22Rv1 (cell line): ENCODE measurements around the gene PIK3C2B.

Source experiments
- H3K27ac ChIP-seq: fragments of 450-650 bp; 2 replicates; pipeline ENCODE4 v1.5.1; 2017
- ZFX ChIP-seq: fragments of 450-650 bp; IDR thresholded peaks from 2 replicates; pipeline ENCODE4 v1.6.1; 2017; ENCODE audit warnings: antibody characterized with exemption, borderline replicate concordance
- TF ChIP-seq, protein P1 (sequence below): fragments of 450-650 bp; IDR thresholded peaks from 2 replicates; pipeline ENCODE4 v1.5.1; 2017; ENCODE audit warnings: mild to moderate bottlenecking

The PIK3C2B gene

DNA sequence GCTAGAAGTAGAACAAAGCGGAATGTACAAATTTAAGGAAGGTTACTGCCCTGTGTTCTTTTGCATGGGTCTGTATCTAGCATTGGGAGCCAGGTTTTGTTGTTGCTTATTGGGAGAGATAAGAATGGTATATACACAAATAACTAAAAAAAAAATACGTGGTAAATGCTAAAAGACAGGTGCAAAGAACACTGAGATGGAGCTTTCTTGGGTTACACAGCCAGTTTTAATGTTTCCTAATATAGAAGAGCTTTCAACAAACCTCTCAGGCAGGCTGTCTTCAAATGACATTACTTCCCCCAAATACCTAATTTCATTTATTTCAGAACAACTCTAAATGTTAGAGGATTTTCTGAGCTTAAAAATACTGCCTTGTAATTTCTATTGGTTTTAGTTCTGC, 20.2 kb upstream of the PIK3C2B start:
- TF ChIP-seq ZFX = no peak
- TF ChIP-seq, protein P1, sequence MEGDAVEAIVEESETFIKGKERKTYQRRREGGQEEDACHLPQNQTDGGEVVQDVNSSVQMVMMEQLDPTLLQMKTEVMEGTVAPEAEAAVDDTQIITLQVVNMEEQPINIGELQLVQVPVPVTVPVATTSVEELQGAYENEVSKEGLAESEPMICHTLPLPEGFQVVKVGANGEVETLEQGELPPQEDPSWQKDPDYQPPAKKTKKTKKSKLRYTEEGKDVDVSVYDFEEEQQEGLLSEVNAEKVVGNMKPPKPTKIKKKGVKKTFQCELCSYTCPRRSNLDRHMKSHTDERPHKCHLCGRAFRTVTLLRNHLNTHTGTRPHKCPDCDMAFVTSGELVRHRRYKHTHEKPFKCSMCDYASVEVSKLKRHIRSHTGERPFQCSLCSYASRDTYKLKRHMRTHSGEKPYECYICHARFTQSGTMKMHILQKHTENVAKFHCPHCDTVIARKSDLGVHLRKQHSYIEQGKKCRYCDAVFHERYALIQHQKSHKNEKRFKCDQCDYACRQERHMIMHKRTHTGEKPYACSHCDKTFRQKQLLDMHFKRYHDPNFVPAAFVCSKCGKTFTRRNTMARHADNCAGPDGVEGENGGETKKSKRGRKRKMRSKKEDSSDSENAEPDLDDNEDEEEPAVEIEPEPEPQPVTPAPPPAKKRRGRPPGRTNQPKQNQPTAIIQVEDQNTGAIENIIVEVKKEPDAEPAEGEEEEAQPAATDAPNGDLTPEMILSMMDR = no peak
- peak overlapping the region; percentile 91 for H3K27ac ChIP-seq

GRCh38 chr1:204513117-204513716, 18.6 kb upstream of the PIK3C2B start:
- no peak overlapping the region for H3K27ac ChIP-seq
- TF ChIP-seq, protein P1 = no peak
- TF ChIP-seq ZFX = no peak

DNA sequence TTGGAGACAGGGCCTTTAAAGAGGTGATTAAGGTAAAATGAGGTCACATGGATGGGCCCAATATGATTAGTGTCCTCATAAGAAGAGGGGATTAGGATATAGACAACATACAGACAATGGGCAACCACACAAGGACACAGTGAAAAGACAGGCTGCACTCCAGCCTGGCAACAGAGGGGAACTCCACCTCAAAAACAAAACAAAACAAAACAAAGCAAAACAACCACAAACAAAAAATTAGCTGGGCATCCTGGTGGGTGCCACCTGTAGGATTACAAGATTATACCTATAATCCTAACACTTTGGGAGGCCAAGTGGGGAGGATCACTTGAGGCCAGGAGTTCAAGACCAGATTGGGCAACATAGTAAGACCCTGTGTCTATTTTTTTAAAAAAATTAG, 16.8 kb upstream of the PIK3C2B start:
- TF ChIP-seq, protein P1 = no peak
- TF ChIP-seq ZFX = no peak
- no peak overlapping the region for H3K27ac ChIP-seq

GRCh38 chr1:204509186-204509635, 14.6 kb upstream of the PIK3C2B start:
- TF ChIP-seq, protein P1 = no peak
- TF ChIP-seq ZFX = no peak
- H3K27ac ChIP-seq = no peak overlapping the region

- H3K27ac ChIP-seq = peak overlapping the region; percentile 94
- TF ChIP-seq, protein P1 = no peak
- no peak for TF ChIP-seq ZFX
These were observed 12.9 kb upstream of the PIK3C2B start for GRCh38 chr1:204507317-204508105.

GRCh38 chr1:204506969-204507316, 12.3 kb upstream of the PIK3C2B start:
- peak overlapping the region; percentile 94 for H3K27ac ChIP-seq
- no peak for TF ChIP-seq ZFX
- TF ChIP-seq, protein P1 = no peak
